NCI-H128 (cell line): ENCODE measurements around the gene INTS1.

Experiments
- DNase-seq: peaks from one replicate; lab custom pipeline; 2025; ENCODE audit not compliant: unreplicated experiment; lab: John Stamatoyannopoulos, UW

INTS1 gene

DNA sequence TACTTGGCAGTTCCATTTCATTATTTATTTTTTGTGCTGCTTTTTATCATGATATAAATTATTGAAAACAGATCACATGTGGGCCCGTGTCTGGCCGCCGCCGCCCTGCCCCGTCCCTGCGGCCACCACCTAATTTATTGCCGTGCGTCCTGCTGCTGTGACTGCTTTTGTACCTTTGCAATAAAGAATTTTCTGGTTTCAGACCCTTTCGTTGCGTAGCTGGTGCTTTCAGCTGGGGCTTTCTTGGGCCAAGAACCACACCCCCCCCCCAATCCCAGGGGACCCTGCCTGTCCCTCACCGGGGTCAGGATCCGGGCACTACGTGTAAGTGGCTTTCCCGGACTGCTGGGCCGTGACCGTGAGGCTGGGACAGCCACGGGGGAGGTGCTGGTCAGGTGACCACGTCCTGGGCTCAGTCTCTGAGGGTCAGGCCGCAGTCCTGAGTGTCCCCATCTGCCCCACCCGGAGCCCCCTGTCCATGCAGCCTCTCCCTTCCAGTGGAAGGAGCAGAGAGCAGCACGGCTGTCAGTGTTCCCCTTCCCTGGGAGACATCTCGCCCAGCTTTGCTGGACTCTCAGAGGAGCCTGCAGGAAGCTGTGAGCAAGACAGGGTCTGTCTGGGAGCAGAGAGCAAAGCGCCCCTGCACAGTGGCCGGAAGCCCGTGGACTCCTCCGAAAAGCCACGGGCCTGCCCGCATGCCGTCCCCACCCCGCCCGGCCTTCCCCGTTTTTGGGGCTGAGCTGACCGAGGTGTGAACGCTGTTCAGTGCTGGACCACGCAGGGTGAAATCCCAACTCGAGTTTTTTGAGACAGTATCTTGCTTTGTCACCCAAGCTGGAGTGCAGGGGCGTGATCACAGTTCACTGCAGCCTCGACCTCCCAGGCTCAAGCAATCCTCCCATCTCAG, 38.9 kb upstream of the INTS1 start:
- DNase-seq = no peak

DNA sequence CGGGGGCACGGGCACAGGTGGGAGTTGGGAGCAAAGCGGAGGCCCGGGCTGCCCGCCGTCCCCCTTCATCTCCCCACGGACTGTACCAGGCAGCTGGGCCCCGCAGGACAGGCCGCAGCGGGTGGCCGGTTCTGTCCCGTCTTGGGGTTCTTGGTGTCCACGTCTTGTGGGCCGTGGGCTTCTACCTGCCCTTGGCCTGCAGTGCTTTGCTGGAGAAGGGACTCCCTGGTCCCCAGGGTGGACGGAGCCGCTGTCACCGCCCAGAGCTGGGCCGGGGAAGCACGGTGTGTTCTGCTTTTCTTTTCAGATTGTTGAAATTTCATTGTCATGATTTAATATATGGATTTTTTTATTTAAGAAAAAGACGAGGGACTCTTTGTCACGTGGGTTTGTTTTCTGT, 38.1 kb upstream of the INTS1 start:
- no peak for DNase-seq

DNA sequence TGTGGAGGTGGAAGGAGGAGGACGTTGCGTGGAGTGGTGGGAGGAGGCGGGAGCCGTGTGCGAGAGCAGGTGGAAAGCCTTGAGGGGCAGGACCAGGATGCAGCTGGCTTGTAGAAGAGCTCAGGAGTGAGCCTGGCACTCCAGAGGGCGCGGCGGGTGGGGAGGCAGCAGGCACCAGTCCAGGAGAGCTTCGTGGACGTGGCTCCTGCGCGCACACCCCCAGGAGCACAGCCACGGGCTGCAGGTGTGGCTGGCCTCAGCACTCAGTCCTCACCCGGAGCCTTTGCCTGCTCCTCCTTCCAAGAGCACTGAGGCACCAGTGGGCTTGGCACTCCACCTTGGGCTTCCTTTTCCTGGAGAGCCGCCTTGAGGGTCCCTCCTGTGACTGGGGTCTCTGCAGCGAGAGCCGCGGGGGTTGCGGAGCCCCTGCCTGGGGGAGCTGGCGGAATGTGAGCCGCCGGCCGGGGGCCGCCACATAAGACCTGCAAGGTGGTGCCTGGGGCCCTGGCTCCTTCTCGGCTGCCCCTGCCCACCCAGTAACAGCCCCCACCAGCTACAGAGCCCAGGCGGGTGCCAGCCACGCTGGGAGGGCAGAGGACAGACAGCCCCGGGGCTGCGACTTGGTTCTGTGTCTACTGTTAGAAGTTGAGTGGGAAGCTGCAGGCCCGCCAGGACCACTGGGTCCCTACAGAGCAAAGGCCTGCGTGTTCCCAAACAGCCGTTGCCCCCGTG, 37.4 kb upstream of the INTS1 start:
- DNase-seq = no peak

DNA sequence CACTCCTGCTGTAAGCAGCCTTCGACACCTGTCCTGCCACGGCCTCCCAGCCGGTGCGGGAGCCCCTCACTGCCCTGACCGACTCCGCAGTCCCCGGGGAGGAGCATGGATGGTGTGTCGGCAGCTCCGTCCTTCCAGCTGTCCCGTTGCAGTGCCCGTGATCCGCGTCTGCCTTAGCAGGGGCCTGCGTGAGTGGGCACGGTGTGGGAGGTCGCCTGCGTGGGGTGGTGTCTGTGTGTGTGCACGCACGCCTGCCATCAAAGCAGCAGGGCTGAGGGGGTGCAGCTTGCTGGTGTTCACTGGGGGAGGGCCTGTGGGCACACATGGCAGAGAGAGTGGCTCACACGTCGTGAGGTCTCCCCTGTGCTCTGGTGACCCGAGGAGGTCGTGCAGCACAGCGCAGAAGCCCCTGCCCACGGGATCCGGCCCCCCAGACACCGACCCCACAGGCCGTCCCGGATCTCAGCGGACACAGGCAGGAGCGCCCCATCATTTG, 36.6 kb upstream of the INTS1 start:
- DNase-seq = no peak

DNA sequence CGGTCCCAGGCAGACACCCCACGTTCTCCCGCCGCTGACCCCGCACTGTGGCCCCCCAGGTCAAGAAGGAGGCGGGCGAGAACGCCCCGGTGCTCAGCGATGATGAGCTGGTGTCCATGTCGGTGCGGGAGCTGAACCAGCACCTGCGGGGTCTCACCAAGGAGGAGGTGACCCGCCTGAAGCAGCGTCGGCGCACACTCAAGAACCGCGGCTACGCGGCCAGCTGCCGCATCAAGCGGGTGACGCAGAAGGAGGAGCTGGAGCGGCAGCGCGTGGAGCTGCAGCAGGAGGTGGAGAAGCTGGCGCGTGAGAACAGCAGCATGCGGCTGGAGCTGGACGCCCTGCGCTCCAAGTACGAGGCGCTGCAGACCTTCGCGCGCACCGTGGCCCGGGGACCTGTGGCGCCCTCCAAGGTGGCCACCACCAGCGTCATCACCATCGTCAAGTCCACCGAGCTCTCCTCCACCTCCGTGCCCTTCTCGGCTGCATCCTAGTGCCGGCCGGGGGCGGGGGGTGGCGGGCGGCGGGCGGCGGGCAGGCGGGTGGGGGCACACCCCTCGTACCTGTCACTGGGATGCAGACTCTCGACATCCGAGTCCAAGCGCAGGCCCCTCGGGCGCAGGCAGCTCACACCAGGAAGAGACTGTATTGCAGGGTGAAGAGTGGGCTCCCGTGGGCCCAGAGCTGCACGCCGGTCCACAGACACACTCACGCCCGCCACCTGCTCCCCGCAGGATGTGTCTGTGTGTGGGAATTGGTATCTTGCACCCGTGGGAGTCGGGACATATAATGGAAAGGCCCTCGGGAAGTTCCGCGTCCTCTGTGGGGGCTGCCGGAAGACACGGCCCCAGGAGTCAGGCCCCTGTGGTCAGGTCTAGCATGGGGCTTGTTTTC, 35.9 kb upstream of the INTS1 start:
- no peak for DNase-seq

DNA sequence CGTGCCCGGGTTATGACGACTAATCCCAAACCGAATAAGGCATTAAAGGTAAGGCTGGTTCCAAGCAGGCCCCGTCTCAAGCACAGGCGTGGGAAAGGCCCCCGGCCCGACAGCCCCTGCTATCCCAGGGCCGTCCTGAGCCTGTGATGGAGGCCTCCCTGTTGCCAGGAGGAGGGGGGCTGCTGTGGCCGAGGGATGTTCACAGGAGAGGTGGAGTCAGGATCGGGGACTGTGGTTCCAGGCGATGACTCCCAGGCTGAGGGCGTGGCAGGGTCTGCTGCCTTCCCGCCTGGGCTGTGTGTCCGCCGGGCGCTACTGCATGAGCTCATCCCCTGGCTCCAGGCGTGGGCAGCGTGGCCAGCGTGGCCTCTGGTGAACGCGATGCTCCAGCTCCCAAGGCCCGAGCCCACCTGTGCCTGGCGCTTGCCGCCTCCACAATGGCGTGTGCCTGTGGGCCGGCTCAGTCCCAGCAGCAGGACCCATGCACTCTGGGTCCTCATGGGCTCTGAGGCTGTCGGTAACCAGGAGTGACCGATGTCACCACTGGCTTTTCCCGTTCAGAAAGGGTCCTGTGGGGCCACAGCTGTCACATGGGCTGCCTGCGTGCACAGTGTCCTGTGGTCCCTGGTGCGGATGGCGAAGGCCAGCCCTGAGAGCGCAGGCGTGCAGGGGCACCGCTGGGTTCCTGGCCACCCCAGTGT, 35.1 kb upstream of the INTS1 start:
- DNase-seq = no peak

DNA sequence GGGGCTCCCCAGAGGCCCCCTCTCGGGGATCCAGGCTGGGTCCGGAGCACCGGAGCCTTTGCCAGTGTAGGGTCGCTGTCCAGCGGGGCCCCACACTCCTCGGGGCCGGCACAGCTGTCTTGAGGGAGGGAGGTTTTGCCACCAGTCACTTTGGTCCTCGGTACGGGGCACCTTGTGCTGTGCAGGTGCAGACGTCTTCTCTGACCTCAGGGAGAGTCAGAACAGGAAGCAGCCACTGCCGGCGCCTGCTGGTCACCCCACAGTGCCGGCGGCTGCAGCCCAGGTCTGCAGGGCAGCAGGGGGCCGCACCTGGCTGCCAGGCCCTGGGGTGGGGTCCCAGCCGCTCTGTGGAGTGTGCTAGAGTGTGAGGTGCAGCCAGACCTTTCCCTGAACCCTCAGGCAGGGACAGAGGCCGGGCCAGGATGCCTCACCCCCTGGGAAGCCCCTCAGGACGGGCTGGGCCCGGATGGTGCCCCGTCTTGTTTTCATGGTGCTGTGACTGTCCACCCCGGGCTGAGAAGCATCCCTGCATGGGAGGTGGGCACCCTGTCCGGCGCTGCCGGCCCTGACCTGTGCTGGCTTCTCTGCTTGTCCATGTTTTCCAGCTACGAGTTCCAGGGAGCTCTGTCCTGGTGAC, 34.5 kb upstream of the INTS1 start:
- no peak for DNase-seq

DNA sequence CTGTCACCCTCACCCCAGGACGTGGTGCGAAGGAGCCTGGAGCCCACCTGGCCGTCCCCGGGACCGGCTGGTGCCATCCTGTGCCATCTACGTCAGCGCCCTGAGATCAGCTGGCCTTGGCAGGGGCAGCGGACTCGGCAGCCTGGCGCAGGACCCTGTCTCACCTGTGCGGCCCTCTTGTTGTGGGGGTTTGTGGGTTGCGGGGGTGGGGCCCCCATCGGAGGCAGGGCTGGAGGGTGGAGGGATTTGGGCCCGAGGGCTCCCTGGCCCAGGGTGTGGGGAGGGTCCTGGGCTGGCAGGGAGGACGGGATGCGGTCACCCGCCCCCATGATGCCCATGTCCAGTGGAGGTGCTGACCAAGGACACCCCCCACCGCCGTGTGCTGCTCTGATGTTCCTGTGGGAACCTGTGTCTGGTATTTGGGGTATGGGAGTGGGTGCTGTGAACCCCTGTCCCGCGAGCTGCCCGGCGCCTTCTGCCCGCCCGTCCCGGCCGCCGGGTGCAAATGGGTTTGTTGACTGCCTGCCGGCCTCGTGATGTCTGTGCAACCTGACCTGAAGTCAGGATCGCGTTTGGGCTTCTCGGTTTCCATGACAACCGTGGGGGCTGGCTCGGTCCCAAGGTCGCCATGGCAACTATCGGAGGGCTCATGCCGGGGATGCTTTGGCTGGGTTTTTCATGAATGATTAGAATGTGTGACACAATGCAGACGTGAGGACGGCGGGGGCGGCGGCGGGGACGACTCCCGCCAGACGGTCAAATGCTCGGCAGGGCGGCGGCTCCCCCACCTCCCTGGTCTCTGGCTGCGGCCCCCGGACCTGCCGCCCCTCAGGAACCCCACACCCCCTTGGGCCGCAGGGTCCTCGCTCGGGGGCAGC, 33.6 kb upstream of the INTS1 start:
- DNase-seq = no peak

DNA sequence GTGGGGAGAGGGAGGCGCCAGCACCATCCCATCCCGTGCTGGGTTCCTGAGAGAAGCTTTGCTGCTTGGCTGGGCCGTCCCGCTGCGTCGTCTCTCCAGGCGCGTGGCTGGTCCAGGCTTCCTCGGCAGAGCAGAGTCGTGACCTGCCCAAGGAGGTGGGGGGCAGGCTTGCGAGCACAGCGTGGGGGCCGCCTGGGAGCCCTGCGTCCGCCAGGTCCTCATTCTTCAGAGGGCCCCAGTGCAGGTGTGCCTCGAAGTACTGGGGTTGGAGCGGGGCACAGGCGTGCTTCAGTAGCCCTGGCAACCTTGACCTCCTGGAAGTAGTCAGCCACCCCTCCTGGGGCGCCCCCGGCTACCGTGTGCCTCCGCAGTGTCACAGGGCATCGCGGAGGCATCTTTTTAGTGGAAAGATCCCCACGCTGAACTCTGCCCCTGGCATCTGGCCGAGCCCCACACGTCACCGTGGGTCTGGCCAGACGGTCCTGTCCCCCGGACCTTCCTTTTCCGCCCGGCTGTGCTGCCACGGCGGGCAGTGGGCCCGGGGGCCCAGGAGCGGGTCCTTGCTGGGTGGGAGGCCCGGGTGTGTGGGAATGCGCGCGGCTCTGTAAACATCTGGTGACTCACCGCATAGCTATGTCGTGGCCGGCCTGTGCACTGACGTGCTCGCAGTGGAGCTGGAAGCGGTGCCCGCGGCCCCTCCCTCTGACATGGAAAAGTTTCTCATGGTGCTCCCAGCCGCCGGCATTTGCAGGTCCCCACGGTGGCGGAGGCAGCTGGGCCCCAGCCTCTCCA, 32.8 kb upstream of the INTS1 start:
- DNase-seq = no peak

DNA sequence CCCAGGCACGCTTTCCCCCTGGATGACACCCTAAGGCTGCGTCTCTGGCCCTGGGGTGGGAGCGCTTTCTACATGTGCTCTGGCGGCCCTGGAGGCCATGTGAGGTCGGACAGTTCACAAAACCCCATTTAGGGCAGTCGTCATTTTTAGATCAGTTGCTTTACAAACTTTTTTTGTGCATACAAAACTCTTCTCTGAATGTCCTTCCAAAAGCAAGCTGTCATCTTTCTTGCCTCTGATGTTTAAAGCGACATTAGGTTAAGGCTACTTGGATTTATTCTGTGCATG, 32.2 kb upstream of the INTS1 start:
- no peak for DNase-seq

DNA sequence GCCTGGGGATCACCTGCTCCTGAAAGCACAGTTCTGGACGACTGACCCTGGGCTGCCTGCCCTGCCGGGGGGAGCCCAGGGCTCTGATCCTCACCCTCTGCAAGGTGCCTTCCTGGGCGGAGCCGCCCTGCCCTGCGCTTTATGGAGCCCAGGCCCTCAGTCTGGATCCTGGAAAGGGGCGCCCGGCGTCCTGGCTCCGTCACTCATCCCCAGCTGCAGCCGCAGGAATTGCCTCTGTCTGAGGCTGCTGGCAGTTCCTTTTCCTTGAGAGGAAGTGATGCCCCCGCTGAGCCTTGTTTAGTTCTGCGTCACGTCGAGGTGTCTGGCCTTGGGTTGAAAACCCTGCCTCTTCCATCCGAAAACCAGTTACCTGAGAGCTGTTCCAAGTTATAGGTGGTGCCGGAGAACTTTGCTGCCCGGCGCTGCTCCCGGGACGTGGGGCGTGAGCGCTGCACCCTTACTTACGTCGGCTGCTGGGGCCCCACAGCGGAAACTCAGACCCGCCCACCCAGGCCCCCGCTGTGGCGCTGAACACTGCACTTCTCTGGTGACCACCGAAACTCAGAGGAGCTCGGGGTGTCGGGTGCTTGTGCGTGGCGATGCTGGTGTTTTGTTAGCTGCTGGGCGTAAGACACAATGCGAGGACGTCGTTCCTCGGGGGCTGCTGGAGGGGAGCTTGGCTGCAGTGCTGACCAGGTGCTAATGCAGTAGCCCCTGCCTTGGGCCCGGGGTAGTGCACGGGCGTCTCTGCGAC, 31.7 kb upstream of the INTS1 start:
- DNase-seq = no peak

DNA sequence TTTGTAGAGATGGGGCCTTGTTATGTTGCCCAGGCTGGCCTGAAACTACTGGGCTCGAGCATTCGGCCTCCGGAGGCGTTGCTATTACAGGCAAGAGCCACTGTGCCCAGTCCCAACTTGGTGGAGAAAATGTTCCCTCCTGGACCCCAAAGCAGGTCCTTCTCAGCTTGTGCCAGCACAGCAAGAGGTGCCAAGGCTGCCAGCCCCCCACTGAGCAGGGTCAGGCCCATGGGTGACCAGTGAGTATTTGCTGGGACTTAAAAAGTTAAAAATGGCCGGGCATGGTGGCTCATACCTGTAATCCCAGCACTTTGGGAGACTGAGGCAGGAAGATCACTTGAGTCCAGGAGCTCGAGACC, 30.9 kb upstream of the INTS1 start:
- no peak for DNase-seq

DNA sequence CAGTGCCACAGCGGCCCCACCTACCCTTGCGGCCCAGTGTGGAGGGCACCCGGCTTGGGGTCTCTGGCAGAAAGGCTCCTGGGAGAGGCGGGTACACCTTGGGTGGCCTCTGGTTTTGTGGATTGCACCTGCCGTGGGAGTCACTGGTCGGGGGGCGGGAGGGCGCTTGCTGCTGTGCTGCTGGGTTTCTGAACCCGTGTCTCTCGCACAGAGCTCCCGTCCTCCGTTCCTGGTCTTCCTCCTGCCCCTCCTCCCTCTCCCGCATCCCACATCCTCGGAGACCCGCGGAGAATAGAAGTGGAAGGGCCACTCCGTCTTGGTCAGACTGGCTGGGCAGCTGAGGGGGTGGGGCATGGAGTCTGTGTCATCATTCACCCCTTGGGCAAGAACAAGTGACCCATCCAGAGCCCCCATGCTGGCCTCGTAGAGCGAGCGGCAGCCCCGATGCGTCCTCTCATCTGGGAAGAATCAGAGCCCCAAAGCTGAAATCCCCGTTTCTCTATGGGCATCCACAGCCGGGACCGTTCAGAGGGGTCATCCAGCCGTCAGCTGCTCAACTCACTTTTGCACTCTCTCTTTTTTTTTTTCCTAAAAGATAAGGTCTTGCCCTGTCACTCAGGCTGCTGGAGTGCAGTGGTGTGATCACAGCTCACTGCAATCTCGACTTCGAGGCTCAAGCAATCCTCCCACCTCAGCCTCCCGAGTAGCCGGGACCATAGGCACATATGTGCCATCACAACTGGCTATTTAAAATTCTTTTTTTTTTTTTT, 30.3 kb upstream of the INTS1 start:
- no peak for DNase-seq

DNA sequence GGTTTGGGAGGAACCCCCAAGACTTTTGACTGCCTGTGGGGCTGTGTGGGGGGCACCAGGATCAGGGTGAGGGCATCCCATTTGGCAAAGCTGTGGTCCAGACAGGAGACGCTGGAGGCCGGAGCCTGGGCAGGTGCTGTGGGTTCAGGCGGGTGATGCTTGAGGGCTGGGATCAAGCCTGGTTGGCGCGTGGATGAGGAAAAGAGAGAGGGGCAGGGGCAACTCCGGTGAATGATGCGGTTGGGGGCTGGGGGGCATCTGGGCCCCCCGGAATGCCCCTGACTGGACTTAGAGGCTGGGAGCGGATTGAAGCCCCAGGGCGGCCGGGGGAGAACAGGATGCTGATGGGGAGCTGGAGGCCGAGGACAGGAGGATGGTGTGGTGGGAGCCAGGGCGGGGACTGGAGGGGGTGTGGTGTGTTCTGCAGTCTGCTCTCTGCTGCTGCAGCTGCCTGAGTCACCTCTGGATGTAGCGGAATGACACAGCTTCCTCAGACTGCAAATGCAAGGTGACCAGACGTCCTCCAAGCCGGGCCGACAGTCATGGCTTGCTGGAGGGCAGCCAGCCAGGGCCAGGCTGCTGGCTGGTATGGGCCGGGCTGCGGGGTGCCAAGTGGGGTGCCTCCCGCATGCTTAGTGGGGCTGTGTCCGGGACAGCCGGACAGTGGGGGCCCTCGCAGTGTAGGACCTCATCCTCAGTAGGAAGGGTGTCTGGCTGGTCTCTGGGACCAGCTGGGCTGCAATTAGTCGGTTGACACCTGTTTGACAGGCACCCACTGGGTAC, 29.5 kb upstream of the INTS1 start:
- no peak for DNase-seq

DNA sequence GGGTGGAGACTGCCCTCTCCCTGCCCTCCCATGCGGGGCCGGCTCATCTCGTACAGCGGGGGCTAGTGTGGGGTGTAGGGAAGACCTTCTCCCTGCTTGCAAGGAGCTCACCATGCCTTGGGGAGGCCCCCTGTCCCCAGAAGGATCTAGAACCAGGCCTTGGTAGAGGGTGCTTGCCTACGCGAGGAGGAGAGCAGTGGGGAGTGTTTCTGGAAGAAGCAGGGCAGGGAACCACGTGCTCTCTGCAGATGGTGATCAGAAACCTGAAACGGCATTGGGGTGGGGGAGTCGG, 29.0 kb upstream of the INTS1 start:
- no peak for DNase-seq

DNA sequence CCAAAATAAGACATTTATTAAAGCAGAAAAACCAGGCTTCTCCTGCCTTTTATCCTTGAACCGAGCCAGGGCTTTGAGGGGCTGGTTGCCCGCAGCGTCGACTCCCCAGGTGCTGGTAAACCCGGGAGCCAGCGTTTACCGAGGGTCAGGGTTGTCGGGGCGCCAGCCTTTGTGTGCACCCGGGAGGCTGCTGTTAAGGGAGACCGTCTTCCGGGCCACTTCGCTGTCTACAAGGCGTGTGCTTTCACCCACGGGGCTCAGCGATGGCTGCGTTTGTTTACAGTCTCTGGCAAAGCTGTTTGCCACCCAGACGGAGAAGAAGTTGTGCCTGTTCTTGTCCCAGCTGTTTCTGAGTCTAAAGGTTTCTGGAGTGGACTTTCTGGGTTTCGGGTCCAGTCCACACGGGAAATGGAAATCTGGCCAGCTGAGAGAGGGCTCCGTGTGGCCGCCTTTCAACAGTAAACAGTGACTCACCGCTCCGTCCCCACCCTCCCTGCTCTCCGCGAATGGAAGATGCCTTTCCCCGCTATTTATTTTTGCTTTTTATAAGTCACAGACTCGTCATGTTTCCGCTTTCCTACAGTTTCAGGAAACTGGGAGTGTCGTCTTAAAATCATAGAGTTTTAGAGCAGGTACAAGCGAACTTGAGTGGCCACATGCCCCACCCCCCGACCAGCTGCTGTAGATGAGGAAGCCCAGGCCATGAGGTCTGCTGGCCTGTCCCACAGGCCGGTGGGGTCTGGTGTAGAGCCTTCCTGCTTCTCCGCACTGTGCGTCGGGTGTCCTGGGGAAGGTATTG, 28.5 kb upstream of the INTS1 start:
- no peak for DNase-seq
